ENCODE results near the gene NDP.

NDP gene

DNA sequence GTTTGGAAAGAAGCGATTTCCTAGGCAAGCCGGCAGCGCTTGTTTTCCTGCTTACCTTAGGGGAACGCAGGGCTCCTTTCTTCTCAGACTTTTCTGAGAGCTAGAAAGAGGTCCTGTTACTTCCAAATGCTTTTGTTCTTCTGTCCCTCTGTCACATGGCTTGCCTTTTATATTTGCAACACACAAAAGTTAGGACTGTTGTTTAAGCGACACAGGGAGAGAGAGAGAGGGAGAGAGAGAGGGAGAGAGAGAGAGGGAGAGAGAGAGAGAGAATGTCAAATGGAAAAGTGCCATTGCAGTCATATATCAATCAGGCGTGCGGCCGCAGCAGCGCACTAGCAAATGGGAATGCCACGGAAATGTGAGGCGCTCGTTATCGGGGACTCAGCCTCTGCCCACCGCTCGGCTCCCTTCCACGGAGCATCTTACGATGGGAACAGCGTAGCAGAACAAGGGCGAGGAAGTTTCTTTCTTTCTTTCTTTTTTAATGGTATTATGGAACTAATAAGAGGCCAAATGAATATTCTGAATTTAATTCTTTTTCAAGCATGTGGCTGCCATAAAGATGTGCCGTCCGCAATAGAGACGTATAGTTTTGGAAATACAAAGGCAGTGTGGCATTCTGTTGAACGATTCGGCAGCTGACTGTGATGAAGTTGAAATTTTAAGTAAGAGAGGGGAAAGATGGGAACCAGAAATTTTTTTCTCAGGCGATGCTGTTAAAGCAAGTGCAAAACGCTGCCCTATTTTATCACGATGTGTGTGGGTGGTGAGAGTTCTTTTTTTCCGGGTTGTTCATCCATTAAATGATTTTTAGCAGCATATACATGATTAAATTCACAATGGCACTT is at the start of gene NDP:
TSS of gene NDP (minus strand) at position 142 of the 851 bp plus-strand sequence. CDS start 14,745 bp downstream, outside the sequence.
- no peak for DNase-seq

DNA sequence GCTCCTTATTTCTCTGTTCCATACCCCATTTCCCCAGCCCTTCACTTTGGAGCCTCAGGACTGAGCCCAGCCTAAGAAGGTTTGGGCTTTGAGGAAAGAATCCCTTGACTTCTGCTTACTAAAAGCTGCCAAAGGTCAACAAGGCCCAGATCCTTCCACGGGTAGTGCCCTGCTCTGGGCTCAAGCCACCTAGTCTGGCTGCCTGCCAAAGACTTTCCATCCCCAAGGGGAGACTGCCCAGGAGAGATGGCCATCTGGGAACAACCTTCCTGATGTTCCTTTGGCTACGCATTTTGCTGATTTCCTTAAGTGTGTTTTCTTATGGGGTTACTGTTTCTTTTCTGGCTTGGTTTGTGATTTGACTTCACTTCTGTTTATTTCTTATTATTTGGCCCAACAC is 49.8 kb upstream of the NDP start:
- DNase-seq: no peak

- no peak for DNase-seq
Measured at GRCh38 chrX:44020693-44021092, 47.5 kb upstream of the NDP start.

GRCh38 chrX:44019911-44020310 is 46.7 kb upstream of the NDP start:
- DNase-seq: no peak

DNA sequence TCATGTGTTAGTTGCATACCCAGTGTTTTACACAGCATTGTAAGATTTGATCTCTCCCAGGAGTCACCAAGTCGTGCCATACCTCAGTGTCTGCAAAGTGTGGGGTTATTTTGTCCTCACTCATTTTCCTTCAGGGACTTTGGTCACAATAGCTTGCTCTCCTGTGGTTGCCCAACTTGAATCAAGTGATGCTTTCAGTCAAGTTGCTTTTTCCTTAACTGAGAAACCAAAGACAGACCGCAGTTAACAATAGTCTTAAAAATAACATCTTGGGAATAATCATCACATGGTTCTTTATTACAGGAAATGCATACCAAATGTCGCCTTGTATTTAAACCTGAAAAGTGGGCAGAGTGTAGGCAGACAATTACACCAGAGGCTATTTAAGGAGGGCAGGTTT is 44.5 kb upstream of the NDP start:
- DNase-seq: no peak

GRCh38 chrX:44016906-44017305 is 43.7 kb upstream of the NDP start:
- DNase-seq: no peak

- DNase-seq: peak; percentile 19
Measured at GRCh38 chrX:44012484-44013096, 39.4 kb upstream of the NDP start.

GRCh38 chrX:44011506-44011905 is 38.3 kb upstream of the NDP start:
- no peak for DNase-seq

DNA sequence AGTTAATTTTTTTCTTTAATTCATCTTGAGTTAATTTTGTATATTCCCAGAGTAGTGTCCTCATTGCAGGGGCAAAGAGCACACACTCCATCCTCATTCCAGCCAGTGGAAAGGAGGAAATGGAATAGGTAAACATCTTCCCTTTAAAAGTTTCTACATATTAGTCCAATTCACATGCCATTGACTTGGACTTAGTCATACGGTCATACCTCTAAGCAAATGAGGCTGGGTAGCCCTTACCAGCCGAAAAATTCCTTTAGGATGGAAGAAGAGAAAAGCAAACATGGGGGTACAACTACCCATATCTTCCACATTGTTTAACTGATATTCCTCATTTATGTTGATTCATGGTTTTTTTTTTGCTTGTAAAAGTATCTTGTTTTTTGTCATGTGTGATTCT is 37.4 kb upstream of the NDP start:
- no peak for DNase-seq

DNA sequence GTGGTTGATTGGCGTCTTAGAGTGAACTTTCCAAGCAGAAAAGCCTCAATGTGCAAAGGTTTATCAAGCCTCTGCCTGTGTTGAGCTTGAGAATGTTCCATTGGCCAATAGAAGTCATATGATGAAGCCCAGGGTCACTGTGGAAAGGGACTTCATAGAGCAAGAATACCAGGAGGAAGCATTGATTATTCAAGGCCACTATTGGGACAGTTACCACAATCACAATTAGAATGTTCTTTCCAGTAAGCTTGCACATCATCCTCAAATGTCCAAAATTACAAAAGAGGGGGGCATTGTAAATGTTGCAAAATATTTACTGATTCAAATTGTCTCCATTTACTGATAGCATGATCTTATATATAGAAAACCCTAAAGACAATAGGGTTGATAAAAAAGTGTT is 32.9 kb upstream of the NDP start:
- DNase-seq: no peak

DNA sequence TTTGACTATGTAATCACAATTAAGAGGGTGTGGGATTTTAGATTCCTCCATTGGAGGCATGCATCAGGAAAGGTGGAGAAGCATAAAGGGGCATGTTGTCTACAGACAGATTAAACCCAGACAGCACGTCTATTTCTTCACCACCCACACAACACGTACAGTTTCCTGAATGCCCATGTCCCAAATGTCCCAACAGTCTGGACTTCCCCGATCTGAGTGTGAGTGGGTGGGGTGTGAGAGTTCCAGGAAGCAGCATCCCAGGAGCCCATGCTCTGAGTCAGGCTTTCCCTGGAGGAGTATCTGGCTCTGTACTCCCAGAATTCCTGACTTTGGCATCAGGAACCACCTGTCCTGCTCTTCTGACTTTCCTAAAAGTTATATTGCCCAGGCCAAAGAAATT is 30.8 kb upstream of the NDP start:
- DNase-seq: no peak

- DNase-seq: no peak
Measured at GRCh38 chrX:44002567-44002966, 29.4 kb upstream of the NDP start.

DNA sequence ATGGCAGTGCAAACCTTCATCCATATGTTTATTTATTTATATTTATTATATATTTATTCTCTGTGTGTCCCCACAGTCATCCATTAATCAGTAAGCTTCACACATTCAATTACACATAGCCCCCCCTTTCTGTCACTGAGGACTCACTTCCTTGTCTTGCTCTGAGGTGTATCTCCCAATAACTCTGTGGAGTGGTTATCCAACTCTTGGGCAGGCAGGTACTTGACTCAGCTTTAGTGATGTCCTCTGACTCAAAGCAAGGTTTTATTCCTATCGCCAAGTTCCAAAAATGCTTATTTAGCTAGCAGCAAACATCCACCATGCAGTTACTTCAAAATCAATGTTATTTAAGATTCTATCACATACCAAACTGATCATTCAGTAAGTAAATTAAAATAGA is 25.2 kb upstream of the NDP start:
- no peak for DNase-seq

DNA sequence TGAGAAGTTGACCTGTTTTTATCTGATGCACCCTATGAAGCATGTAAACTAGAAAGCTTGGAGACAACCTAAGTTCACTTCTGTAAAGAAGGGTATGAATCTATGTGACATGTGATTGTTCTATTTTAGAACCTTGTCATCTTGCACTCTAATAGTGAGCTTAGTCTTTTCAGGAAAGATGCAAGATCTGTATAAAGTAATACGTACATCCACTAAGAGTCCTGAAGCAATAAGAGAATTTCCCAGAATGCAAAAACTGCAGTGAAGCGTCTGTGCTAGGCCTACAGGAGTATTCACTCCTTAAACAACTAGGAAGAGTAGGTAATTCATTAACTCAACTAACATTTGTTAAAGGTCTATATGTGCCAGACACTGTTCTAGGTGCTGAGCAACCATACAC is 23.3 kb upstream of the NDP start:
- DNase-seq: no peak

DNA sequence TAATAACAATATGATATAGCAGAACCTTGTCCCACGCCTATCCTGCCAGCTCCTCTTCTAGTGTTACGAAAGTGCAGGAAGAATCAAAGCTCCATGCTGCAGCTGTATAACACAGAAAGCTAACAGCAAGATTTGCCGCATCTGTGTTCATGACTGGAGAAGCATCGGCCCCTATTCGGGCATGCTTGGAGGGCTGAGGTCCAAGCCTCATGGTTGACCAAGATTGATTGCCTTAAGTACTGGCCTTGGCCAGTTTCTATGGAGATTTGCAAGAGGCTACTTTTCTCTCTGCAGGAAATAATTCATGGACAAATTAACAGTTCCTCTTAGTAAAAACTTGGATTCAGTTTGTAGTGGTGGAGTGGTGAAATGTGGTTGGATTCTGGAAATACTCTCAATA is 12.9 kb upstream of the NDP start:
- DNase-seq: no peak

DNA sequence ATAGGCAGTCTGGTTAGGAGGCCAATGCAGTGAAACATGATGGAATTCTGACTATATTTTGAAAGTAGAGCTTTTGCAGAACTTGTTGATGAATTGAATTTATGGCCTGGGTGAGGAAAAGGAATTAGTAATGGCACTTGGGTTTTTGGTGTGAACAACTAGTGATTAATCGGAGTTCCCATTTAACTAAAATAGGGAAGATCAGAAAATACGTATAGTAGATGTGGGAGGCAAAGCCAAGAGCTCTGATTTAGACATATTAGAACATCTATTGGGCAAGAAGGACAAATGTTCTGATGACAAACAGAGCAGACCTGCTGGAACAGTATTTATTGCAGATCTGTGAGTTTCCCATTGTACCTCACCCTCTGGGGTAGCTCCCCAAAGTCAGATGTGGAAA is 12.3 kb upstream of the NDP start:
- DNase-seq: no peak

- DNase-seq: no peak
Measured at GRCh38 chrX:43978226-43978625, 5.0 kb upstream of the NDP start.

DNA sequence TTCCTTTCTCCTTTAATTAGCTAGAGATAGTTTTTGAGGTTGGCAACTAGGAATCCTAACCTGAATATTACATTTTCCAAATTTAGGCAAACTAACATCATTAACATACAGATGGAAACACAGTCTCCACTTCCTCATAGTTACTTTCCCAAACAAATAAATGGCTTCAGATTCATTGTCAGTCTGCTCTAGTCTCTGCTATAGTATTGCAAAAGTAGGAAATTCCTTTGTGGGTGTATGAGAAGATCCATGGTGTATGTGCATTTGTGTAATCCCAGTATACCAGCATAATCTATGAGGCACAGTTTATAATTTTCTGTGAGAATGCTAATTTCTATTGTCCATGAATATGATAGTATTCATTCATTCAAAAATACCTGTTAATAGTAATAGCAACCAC is 3.0 kb upstream of the NDP start:
- no peak for DNase-seq

DNA sequence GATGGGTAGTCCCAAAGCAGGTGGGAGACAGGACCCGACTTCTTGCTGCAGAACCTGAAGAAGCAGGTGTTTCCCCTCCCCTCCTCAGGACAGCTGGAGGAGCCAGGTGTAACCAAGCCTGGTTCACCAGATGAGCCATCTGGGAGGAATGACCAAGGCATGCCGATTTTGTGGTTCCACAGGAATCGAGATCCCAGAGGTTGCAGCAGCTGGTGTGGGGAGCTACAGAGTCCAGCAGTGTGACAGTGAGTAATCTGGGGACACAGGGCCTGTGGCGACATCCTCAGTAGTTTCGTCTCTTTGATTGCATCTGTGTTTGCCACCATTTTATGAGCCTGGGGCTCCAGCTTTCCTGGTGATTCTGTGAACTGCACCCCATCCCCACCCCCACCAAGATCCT is 2.6 kb upstream of the NDP start:
- no peak for DNase-seq

GRCh38 chrX:43974741-43975465 is 1.7 kb upstream of the NDP start:
- no peak for DNase-seq

- DNase-seq: no peak
Measured at GRCh38 chrX:43974100-43974475, 898 bp upstream of the NDP start.

DNA sequence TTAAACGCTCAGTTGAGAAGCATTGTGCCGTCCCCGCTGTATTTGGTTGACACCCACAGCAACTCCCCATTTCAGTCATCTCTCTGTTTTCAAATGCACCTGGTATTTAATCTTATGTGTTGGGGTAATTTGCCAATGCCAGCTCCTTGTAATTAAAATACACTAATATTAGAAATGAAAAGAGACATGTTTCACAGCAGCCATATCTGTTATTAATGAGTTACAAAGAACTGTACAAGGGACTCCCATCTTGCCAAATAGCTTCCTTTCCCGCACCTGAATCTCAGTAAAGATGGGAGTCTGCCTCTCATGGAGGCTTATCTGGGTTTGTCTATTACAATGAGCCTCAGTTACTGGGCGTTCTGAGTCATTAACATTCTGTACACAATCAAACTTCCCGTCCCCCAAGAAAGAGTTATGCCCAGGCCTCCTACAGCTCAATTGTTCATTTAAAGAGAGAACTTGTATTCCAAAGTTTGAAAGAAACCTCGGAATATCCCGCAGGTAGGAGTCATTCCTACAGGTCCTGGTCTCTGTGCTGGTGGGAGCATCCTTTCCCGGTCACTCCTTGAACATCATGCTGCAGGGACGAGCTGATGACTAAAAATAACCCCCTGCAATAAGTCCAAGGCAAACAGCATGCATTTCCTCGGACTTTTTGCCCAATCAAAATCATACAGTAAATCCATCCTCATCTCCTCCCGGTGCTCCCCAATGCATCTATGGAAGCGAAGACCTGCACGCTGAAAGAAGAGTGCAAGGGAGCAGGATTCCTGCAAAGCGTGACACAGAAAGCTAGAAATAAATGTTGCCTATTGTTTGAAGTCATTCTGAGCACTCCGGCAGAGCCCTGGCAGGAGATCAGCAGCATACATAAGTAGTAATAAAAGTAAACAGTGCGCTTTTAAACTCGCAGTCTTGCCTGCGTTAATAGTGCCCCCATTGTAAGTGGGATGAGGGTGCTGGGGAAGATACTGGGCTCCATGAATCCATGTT is 926 bp downstream of the NDP start:
- DNase-seq: no peak

GRCh38 chrX:43970528-43970927 is 2.7 kb downstream of the NDP start:
- DNase-seq: no peak
